Measurements from ENCODE around the gene CYP19A1.
"Not testable (repeated sequence)": the region's sequence is repeated elsewhere in the genome, so short reads cannot be mapped to it uniquely, and the experiment has no call there.

The CYP19A1 gene

GRCh38 chr15:51201581-51201980 is 136.8 kb downstream of the CYP19A1 start:
- DNase-seq = no peak

- DNase-seq = no peak
These were observed 137.6 kb downstream of the CYP19A1 start for GRCh38 chr15:51200792-51201191.

DNA sequence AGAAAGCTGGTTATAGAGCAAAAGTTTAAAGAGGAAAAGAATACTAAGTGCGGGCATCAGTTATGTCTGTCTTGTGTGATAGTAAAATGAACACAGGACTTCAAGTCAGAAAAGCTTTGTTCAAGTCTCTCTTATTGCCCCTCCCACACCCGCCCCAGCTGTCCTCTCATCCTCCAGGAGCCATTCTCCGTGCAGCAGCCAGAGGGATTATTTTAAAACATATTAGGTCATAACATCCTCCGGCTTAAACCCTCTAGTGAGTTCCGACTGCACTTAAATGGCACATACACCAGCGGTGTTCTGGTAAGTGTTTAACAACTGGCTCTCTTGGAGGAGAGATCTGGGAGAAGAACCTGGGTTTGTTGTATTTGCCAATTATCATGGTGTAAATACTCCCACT is 138.9 kb downstream of the CYP19A1 start:
- DNase-seq = no peak

DNA sequence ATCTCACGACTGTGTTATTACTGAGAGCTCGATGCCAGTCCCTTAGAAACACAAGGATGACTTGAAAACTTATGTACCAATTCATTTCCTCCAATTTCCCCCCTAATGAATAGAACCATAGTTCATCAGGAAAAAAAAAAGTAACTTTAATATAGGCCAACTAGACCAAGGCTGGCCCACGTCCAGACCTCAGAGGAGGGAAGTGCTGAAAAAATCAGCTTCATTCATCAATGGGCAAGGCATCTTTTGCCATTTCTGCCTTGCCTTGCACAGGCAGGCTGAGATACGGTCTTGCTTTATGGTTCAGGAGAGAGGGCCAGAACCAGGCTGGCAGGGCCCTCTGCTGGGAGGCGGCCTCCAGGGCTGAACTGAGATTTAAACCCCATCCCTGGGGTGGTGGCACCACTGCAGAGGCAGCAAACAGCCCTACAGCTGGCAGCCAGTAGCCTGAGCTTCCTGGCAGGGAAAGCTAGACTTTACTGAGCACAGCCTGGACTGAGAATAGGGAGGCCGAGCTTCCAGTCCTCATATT is 139.6 kb downstream of the CYP19A1 start:
- no peak for DNase-seq

- DNase-seq = no peak
These were observed 142.9 kb downstream of the CYP19A1 start for GRCh38 chr15:51195459-51195858.

GRCh38 chr15:51193979-51194378 is 144.4 kb downstream of the CYP19A1 start:
- DNase-seq = no peak

GRCh38 chr15:51193526-51193925 is 144.9 kb downstream of the CYP19A1 start:
- DNase-seq = no peak

DNA sequence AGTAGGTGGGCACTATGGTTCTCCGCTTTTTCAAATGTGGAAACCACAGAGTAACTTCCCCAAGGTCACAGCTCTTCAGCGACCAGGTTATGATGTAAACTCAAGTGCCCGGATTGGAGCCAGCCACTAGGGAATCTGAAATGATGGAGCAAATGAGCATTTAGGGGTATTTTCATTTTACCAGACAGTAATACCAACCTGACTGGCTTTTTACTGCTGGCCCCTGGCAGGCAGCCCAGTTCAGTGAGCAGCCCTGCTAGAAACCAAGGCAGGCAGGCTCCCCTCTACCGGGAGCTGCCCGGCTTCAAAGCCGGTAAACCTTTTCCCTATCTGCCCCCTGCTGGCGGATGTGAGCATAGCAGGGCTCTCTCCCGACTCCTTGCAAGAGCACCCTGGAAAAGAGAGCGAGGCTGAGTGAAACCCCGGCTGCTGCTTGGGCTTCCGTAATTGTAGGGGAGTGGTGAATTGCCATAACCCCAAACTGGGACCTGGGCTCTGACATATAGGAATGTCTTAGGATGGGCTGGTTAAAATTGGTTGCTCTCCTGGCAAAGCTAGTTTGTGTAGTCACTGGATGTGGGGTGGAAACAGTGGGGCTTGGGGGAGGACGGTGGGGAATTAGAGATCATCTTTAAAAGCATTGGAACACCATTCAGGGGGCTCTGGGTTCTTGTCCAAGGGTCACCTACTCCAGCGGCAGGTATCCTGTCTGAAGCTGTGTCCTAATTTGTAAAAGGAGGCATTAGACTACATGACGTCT is 145.7 kb downstream of the CYP19A1 start:
- DNase-seq = peak; percentile 61

GRCh38 chr15:51191766-51192165 is 146.6 kb downstream of the CYP19A1 start:
- DNase-seq = no peak

DNA sequence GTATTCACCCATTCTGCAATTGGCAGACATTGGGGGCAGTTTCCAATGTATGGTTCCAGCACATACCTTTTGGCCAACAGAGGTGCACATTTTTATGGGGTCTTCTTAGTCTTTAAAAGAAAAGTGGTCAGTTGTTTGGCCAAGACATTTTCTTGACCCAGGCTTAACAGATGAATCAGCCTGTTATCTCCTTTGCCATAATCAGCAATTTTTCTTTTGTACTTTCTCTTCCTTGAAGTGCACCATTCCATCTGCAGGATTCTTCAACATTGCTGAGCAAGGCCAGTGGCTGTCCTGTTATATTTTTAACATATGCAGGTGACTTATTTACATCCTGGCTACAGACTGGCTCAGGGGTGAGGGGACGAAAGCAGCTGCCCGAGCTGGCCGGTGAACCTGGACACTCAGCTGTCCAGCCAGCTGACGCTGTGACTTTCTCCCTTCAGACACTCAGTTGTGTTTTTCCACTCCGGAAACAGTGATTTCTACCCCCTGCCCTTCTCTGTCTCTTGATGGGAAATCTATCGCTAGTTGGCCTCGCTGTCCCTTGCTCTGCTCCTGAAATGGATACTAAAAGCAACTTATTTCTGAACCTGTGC is 147.2 kb downstream of the CYP19A1 start:
- DNase-seq = no peak

DNA sequence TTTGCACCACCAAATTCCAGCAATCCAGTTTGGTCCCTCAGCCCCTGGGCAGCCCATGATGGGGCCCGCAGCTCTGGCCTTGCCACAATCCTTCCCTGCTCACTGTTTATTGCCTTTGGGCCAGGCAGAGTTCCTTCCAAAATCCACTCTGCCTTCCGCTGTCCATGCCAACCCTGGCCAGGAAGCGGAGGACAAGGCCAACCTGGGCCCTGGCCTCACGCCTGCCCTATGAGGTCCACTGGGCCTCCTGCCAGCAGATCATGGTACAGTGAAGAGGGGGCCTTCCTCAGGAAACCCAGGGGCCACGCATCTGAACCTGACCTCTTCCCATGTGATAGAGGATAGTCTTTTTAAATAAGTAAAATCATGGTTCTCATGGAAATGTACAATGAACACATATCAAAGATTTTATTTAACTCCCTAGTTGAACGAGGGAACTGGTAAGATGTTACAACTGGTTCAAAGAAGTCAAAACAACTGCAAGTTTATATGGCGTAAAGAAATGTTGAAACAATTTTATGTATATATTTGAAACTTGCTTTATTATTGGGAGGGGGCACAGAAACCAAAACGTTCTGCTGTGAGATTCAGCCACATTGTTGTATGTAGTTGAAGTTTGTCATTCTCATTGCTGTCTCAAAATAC is 147.8 kb downstream of the CYP19A1 start:
- no peak for DNase-seq

DNA sequence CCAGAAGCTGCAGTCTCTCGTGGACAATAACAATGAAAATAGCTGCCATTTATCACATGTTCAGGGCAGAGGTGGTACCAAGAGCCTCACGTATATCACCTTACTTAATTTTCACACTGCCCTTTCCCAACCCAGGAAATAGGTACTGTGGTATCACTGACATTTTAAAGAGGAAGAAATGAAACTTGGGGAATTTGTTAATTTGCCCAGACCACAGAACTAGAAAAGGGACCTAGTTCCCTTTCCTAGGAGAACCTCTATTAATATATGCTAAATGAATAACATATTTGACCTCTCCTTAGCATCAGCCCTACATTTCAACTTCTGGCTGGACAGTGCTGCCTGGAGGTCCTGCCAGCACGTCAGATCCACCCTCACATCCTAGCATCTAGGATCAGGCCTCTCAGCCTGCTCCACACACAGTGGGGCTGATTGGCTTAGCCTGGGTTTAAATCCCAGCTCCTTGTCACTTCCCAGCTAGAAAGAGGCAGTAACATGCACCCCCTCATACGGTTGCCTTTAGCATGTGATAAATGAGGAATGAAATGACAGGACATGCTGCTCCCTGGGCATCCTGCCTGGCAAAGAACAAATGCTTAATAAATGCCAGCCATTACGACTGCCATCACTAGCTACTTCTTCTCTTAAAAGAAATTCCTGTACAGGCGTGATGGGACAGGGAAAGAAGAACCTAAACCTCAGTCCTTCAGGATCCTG is 148.6 kb downstream of the CYP19A1 start:
- DNase-seq = no peak

DNA sequence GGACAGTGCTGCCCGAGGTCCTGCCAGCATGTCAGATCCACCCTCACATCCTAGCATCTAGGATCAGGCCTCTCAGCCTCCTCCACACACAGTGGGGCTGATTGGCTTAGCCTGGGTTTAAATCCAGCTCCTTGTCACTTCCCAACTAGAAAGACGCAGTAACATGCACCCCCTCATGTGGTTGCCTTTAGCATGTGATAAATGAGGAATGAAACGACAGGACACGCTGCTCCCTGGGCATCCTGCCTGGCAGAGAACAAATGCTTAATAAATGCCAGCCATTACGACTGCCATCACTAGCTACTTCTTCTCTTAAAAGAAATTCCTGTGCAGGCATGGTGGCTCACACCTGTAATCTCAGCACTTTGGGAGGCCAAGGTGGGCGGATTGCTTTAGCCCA is 149.6 kb downstream of the CYP19A1 start:
- DNase-seq = not testable (repeated sequence)

- DNase-seq = no peak
These were observed 151.5 kb downstream of the CYP19A1 start for GRCh38 chr15:51186891-51187290.

DNA sequence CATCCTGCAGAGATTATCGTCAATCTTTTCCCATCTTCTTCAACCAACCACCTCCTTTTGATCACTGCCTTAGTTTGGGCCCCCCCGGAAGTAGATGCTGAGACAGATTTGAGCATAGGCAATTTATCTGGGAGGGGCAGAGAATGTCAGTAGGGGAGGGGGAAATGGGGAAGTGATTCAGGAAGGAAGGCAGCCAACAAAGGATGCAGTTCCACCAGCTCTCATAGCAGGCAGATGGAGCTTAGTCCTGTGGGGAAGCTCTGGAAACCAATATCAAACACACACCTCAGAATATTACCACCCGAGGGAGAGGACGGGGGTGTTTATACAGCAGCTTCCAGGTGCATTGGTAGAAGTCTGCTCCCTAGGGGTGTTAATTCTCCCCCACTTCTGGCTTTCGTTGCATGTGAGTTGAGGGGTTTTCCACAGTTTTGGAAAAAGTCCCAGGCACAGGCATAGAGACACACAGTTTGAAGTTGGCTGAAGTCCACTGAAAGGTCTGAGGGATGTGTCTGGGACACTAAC is 152.2 kb downstream of the CYP19A1 start:
- no peak for DNase-seq

GRCh38 chr15:51185213-51186159 is 152.9 kb downstream of the CYP19A1 start:
- DNase-seq = no peak

DNA sequence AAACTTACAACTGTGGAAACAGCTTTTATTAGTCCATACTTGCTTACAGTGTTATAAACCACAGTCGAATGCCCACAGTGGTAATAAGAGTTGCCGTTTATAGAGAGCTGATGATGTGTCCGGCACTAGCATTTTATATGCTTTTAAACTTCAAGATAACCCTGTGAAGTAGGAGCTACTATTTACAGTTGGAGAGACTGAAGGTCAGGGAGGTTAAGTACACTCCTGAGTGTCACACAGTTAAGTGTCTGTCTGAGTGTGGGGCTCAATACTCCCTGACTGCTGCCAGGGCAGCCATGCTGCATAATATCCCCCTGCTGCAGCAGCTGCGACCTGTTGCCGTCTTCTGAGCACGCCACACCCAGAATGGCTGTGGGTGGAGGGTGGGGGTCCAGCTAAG is 153.8 kb downstream of the CYP19A1 start:
- DNase-seq = no peak

- DNase-seq = no peak
These were observed 155.3 kb downstream of the CYP19A1 start for GRCh38 chr15:51183076-51183475.

DNA sequence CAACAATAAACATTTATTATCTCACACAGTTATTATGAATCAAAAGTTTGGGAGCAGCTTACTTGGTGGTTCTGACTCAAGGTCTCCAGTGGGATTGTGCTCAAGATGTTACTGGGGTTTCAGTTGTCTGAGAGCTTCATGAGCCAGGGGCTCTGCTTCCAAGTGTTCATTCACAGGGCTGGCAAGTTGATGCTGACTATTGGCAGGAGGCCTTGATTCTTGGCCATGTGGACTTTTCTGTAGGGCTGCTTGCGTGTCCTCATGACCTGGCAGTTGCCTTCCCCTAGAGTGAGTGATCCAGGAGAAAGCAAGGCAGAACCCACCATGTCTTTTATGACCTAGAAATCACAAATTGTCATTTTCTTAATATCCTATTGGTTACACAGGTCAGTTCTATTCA is 156.5 kb downstream of the CYP19A1 start:
- no peak for DNase-seq

- no peak for DNase-seq
These were observed 157.2 kb downstream of the CYP19A1 start for GRCh38 chr15:51181221-51181620.

- no peak for DNase-seq
These were observed 157.9 kb downstream of the CYP19A1 start for GRCh38 chr15:51180534-51180933.

DNA sequence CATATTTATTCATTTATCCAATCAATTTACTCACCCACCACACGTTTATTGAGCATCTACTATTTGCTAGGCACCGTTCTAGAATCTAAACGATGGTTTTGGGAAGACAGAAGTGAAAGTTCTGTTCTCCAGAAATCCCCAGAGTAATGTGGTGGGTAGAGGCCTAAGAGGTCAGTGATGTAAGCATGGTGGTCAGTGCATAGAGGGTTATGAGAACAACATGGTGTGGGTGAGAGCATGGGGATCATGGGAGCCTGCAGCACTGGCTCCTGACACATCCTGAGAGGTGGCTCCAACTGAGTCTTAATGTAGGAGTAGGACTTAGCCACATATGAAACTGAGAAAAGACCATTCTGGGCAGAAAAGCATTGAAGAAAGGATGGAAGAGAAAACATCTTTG is 158.4 kb downstream of the CYP19A1 start:
- DNase-seq = no peak

All from NCI-H1092 (cell line).